GM18511 (cell line): ENCODE results near the gene CD44.
"Not testable (repeated sequence)": the region's sequence is repeated elsewhere in the genome, so short reads cannot be mapped to it uniquely, and the experiment has no call there.

Experiments used
- ATAC-seq: cut with Tn5 transposase; IDR thresholded peaks from one replicate; pipeline ENCODE4 v1.9.1; 2021; ENCODE audit warnings: mild to moderate bottlenecking, moderate library complexity; ENCODE audit not compliant: unreplicated experiment

CD44 gene

GRCh38 chr11:35138943-35139721 is at the start of gene CD44:
Gene CD44, plus strand, starts transcription at chr11:35139171. Its CDS starts 133 bp downstream, at chr11:35139304.
- peak; percentile 57 for ATAC-seq

- peak; percentile 79 for ATAC-seq
These were observed 49.3 kb upstream of the CD44 start for GRCh38 chr11:35089666-35090065.

GRCh38 chr11:35090125-35090524 is 48.8 kb upstream of the CD44 start:
- peak; percentile 24 for ATAC-seq

- ATAC-seq: not testable (repeated sequence)
These were observed 48.0 kb upstream of the CD44 start for GRCh38 chr11:35090991-35091390.

GRCh38 chr11:35096723-35097122 is 42.2 kb upstream of the CD44 start:
- ATAC-seq: no peak

- ATAC-seq: no peak
These were observed 41.0 kb upstream of the CD44 start for GRCh38 chr11:35097814-35098455.

- no peak for ATAC-seq
These were observed 40.1 kb upstream of the CD44 start for GRCh38 chr11:35098855-35099254.

- no peak for ATAC-seq
These were observed 39.5 kb upstream of the CD44 start for GRCh38 chr11:35099278-35100012.

GRCh38 chr11:35100013-35100383 is 39.0 kb upstream of the CD44 start:
- ATAC-seq: no peak

- no peak for ATAC-seq
These were observed 37.7 kb upstream of the CD44 start for GRCh38 chr11:35101223-35101622.

GRCh38 chr11:35102267-35102666 is 36.7 kb upstream of the CD44 start:
- no peak for ATAC-seq

- no peak for ATAC-seq
These were observed 35.4 kb upstream of the CD44 start for GRCh38 chr11:35103366-35104208.

- no peak for ATAC-seq
These were observed 34.3 kb upstream of the CD44 start for GRCh38 chr11:35104655-35105054.

GRCh38 chr11:35105319-35106079 is 33.5 kb upstream of the CD44 start:
- no peak for ATAC-seq

GRCh38 chr11:35106595-35106994 is 32.4 kb upstream of the CD44 start:
- peak; percentile 85 for ATAC-seq

- ATAC-seq: no peak
These were observed 31.1 kb upstream of the CD44 start for GRCh38 chr11:35107861-35108260.

GRCh38 chr11:35108336-35108735 is 30.6 kb upstream of the CD44 start:
- not testable (repeated sequence) for ATAC-seq

- no peak for ATAC-seq
These were observed 29.9 kb upstream of the CD44 start for GRCh38 chr11:35109041-35109440.

- ATAC-seq: no peak
These were observed 29.1 kb upstream of the CD44 start for GRCh38 chr11:35109827-35110226.
